Panc1 (cell line): ENCODE measurements around the gene KCTD15. TPM values are rescaled to one million over a fixed set of nuclear protein-coding genes. Genes with fewer than 3 reads are reported as not detected.

Experiments used
- ATAC-seq: fragments of 200-7000 bp; cut with Tn5 transposase; 2 replicates; pipeline ENCODE4 v1.9.1; 2020; ENCODE audit warnings: mild to moderate bottlenecking, moderate library complexity
- BruUV-seq: library from RNA; stranded (reverse); fragments of 400-500 nt; replicated peaks from 2 replicates; lab custom pipeline; 2021; lab: Mats Ljungman, UMichigan
- CTCF ChIA-PET: fragments of 300-600 bp; sonication (Branson Sonifier 250); formaldehyde crosslinking; loops from one replicate; lab custom pipeline; 2022; ENCODE audit warnings: antibody characterized with exemption; lab: Charles Lee
- POLR2A ChIA-PET: fragments of 300-600 bp; sonication (Branson Sonifier 250); formaldehyde crosslinking; loops from one replicate; lab custom pipeline; 2022; ENCODE audit warnings: antibody characterized with exemption; lab: Charles Lee
- DNase-seq: peaks from one replicate; pipeline ENCODE4 v3.0.0-alpha.2; 2010; ENCODE audit warnings: low read depth, low spot score
- H3K27ac ChIP-seq: 2 replicates; pipeline ENCODE4 v1.5.1; 2011; ENCODE audit warnings: mild to moderate bottlenecking, low read length, inconsistent platforms
- H3K27me3 ChIP-seq: fragments of 200-500 bp; sonication (Bioruptor generic); 2 replicates; pipeline ENCODE4 v1.6.0; 2014; ENCODE audit warnings: low read length, inconsistent platforms; ENCODE audit not compliant: control insufficient read depth, insufficient read depth
- H3K36me3 ChIP-seq: fragments of 200-500 bp; sonication (Bioruptor generic); 2 replicates; pipeline ENCODE4 v1.5.1; 2014; ENCODE audit warnings: inconsistent platforms, mild to moderate bottlenecking, low read length, moderate library complexity; ENCODE audit not compliant: control insufficient read depth, insufficient read depth
- H3K4me1 ChIP-seq: 2 replicates; pipeline ENCODE4 v1.5.1; 2011; ENCODE audit warnings: inconsistent platforms, mild to moderate bottlenecking, low read length, moderate library complexity; ENCODE audit not compliant: control insufficient read depth, insufficient read depth
- H3K4me3 ChIP-seq, 2 experiments: 2 replicates each; pipeline ENCODE4 v1.5.1; 2011 to 2012; ENCODE audit warnings: low read depth in 2 of 2, low read length in 2 of 2, mild to moderate bottlenecking in 2 of 2, inconsistent platforms in 1 of 2, moderate library complexity in 1 of 2
- H3K9me3 ChIP-seq: fragments of 200-500 bp; sonication (Bioruptor generic); 2 replicates; pipeline ENCODE4 v1.5.1; 2014; ENCODE audit warnings: low read depth, mild to moderate bottlenecking, inconsistent platforms, low read length, moderate library complexity; ENCODE audit not compliant: control insufficient read depth, insufficient read depth
- CTCF ChIP-seq: fragments of 450-650 bp; IDR thresholded peaks from 2 replicates; pipeline ENCODE4 v1.5.1; 2017; ENCODE audit warnings: mild to moderate bottlenecking
- POLR2AphosphoS5 ChIP-seq: IDR thresholded peaks from 2 replicates; pipeline ENCODE4 v1.6.1; 2012; ENCODE audit warnings: mild to moderate bottlenecking, low read depth, low read length, moderate library complexity
- REST ChIP-seq, 2 experiments: IDR thresholded peaks; 2 replicates each; pipeline ENCODE4 v1.6.1; 2011 to 2012; ENCODE audit warnings: low read depth in 2 of 2, control low read depth in 1 of 2, low read length in 1 of 2, mild to moderate bottlenecking in 1 of 2, moderate library complexity in 1 of 2; ENCODE audit not compliant: insufficient read depth in 1 of 2
- SIN3A ChIP-seq: IDR thresholded peaks from 2 replicates; pipeline ENCODE4 v1.6.1; 2012; ENCODE audit warnings: low read depth, mild to moderate bottlenecking, low read length, moderate library complexity, borderline replicate concordance; ENCODE audit not compliant: insufficient read depth
- TCF7L2 ChIP-seq: IDR thresholded peaks from 2 replicates; pipeline ENCODE4 v1.6.1; 2011; ENCODE audit warnings: mild to moderate bottlenecking, low read depth, low read length, inconsistent platforms
- in situ Hi-C: cut with HindIII; loops from 2 replicates; pipeline ENCODE4 v1.10.0; 2016; ENCODE audit warnings: low sequenced_read_pairs, low pct_unique_long_range_greater_than_20kb
- intact Hi-C: fragments of 100-400 bp; cut with micrococcal nuclease; formaldehyde crosslinking; loops from one replicate; pipeline ENCODE4 v1.10.0; 2022; ENCODE audit not compliant: unreplicated experiment
- total RNA-seq: library from RNA; stranded (reverse); gene quantifications from one replicate; pipeline ENCODE4 v1.2.1, GENCODE V29; 2021; ENCODE audit not compliant: unreplicated experiment

The KCTD15 gene
- total RNA-seq, 1 experiment from 2014 or later, result 27.8 TPM

- no peaks in the 10 kb centered on the region for H3K36me3 ChIP-seq
- no TSS peak for BruUV-seq
- in situ Hi-C loops (no loop called here), intact Hi-C loops (loop anchor here (5.0 kb wide), 2 partner anchors 356 to 526 kb away; no protein-coding TSS in a partner anchor)
- CTCF ChIA-PET, result no interaction called here
- no peak for TF ChIP-seq TCF7L2
- no peak for TF ChIP-seq SIN3A
- TF ChIP-seq CTCF, result no peak
- TF ChIP-seq REST (IDR thresholded peaks at IDR 0.05; ENCODE audit: insufficient read depth in 1 of 2, low read depth in 2 of 2, low read length in 1 of 2), result no peak
- no peaks in the 10 kb centered on the region for H3K4me1 ChIP-seq
- no peaks in the 10 kb centered on the region for H3K9me3 ChIP-seq
- ATAC-seq (no peak), DNase-seq (no peak)
- POLR2A ChIA-PET, result no interaction called here
- no peak overlapping the region for H3K4me3 ChIP-seq
- H3K27ac ChIP-seq, result no peak overlapping the region
- H3K27me3 ChIP-seq, result peaks cover 11% of the 10 kb centered on the region
Observed at GRCh38 chr19:33772858-33773180, 23.9 kb upstream of the KCTD15 start.

GRCh38 chr19:33773704-33774624, 22.7 kb upstream of the KCTD15 start:
- ChIA-PET POLR2A (interaction anchor here (0.7 kb wide), 1 partner anchor 608 kb away, joined by 5 read pairs; no protein-coding TSS in a partner anchor), CTCF (no interaction called here)
- H3K27ac ChIP-seq, result no peak overlapping the region
- DNase-seq (no peak), ATAC-seq (no peak)
- no peaks in the 10 kb centered on the region for H3K36me3 ChIP-seq
- BruUV-seq, result no TSS peak
- TF ChIP-seq REST (IDR thresholded peaks at IDR 0.05; ENCODE audit: insufficient read depth in 1 of 2, low read depth in 2 of 2, low read length in 1 of 2) (no peak), SIN3A (no peak), TCF7L2 (no peak), POLR2AphosphoS5 (no peak), CTCF (no peak)
- H3K9me3 ChIP-seq, result no peaks in the 10 kb centered on the region
- in situ Hi-C loops (no loop called here), intact Hi-C loops (loop anchor here (5.0 kb wide), 2 partner anchors 357 to 527 kb away; no protein-coding TSS in a partner anchor)
- H3K4me1 ChIP-seq, result peaks cover 4% of the 10 kb centered on the region
- H3K27me3 ChIP-seq, result peaks cover 8% of the 10 kb centered on the region; the same call in 1 of the 2 replicates
- no peak overlapping the region for H3K4me3 ChIP-seq
